IPS-18c (cell line): ENCODE data around the gene PRM3.
A peak's percentile ranks its signal among the peaks of the same experiment; 100 is the strongest.

Experiments used
- H3K4me3 ChIP-seq: 2 replicates; pipeline ENCODE4 v1.7.0; 2013; ENCODE audit warnings: low read depth, mild to moderate bottlenecking, low read length, moderate library complexity; ENCODE audit not compliant: insufficient read depth
- H3K9me3 ChIP-seq: one replicate; pipeline ENCODE4 v1.6.1; 2013; ENCODE audit warnings: mild to moderate bottlenecking, low read length, moderate library complexity; ENCODE audit not compliant: control insufficient read depth, insufficient read depth

The PRM3 gene, protein sequence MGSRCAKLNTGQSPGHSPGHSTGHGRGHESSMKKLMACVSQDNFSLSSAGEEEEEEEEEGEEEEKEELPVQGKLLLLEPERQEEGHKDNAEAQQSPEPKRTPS

DNA sequence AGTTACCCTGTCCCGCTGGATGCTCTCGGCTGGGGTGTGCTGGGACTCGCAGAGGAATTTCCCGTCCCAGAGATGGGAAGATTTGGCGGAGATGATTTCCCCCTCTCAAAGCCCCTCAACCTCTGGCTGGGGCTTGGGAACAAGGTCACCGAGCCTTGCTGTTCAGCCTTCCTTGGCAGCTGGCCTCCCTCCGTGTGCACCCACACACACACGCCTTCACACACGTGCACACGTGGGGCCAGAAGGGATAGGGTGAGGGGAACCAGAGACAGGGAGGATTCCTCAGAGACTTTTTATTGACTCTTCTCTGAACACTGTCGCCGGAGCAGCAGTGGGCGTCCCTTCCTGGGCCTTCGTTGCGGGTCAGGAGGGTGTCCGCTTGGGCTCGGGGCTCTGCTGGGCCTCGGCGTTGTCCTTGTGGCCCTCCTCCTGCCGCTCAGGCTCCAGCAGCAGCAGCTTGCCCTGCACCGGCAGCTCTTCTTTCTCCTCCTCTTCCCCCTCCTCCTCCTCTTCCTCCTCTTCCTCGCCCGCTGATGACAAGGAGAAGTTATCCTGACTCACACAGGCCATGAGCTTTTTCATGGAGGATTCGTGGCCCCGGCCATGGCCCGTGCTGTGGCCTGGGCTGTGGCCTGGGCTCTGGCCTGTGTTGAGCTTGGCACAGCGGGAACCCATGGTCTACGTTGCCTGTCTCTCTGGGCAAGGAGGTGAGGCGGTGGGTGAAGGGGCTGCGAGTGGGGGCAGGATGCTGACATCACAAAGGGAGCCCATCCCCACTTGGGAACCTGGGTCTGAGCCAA is at the start of gene PRM3:
TSS of gene PRM3 (minus strand) at position 709 of the 800 bp plus-strand sequence. CDS start at position 675, 34 bp downstream.
- H3K4me3 ChIP-seq, result no peak within 1 kb of the TSS
- peaks cover 2% of the 10 kb centered on the region for H3K9me3 ChIP-seq

DNA sequence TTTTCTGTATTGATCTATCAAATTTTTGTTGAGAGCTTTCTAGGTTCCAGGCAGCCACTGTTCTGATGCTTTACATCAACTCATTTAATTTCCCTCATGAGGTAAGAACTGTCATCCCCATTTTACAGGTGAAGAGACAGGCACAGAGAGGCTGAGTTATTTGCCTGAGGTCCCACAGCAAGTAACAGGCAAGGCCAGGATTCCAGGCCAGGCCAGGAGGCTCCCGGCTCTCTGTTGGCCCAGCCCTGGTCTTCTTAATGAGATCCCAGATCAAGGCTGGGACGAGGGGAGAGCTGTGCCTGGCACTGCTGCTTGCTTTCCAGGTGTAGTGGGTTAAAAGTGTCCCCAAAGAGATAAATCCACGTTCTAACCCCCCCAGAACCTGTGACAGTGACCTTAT is 49.4 kb upstream of the PRM3 start:
- H3K9me3 ChIP-seq, result no peaks in the 10 kb centered on the region

DNA sequence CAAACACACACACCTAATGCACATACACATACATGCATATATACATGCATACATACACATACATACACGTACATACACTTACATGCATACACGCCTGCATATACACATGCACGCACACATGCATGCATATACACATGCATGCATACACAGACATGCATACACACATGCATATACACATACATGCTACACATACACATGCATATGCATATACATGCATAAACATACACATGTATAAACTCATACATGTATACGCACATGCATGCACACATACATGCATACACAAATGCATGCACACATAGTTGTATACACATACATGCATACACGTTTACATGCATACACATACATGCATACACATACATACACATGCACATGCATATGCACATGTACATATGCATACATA is 48.2 kb upstream of the PRM3 start:
- Histone ChIP-seq H3K4me3 (no peak overlapping the region), H3K9me3 (no peaks in the 10 kb centered on the region)

More for the DNA sequence above, 49.4 kb upstream of the PRM3 start:
- no peak overlapping the region for H3K4me3 ChIP-seq

DNA sequence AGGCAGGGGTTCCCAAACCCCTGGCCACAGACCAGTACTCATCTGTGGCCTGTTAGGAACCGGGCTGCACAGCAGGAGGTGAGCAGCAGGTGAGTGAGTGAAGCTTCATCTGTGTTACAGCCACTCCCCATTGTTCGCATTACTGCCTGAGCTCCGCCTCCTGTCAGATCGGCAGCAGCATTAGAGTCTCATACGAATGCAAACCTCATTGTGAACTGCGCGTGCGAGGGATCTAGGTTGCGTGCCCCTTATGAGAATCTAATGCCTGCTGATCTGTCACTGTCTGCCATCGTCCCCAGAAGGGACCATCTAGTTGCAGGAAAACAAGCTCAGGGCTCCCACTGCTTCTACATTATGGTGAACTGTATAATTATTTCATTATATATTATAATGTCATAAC is 46.7 kb upstream of the PRM3 start:
- Histone ChIP-seq H3K4me3 (no peak overlapping the region), H3K9me3 (no peaks in the 10 kb centered on the region)

DNA sequence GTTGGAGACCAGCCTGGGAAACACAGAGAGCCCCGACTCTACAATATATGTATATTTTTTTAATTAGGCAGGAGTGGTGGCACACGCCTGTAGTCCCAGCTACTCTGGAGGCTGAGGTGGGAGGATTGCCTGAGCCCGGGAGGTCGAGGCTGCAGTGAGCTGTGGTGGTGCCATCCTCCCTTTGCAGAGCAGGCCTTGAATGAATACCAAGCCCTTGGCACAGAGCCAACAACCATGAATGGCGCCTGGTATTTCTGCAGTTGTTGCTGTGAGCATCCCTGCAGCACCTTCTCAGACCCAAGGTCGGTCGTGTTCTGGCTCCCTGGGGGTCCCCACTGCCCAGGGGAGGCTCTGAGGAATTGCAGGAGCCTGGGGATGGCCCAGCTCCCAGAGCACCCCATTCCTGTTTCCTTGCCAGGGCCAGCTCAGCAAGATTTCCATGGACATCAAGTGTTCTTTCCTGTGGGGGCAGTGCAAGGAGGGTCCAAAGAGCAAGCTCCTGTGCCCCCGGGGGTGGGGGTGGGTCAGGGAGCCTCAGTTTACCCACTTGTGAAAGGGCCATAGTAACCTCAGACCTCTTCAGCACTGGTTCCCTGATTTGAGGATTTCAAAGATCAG is 46.2 kb upstream of the PRM3 start:
- Histone ChIP-seq H3K4me3 (no peak overlapping the region), H3K9me3 (no peaks in the 10 kb centered on the region)

DNA sequence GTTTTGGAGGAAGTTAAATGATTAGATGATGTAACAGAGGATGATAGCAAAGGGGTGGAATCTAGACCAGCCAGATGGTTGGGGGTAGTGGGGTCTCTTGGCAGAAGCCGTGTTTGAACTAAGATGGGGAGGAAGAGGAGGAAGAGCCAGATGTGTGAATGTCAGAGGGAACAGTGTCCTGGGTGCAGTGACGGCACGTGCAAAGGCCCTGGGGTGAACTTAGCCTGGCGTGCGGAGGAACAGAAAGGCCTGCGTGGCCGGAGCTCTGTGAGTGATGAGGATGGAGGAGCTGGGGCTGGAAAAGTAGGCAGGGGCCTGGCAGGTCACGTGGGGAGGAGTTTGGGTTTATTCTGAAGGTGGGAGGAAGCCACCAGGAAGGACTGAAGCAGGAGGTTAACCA is 45.4 kb upstream of the PRM3 start:
- Histone ChIP-seq H3K4me3 (no peak overlapping the region), H3K9me3 (no peaks in the 10 kb centered on the region)

DNA sequence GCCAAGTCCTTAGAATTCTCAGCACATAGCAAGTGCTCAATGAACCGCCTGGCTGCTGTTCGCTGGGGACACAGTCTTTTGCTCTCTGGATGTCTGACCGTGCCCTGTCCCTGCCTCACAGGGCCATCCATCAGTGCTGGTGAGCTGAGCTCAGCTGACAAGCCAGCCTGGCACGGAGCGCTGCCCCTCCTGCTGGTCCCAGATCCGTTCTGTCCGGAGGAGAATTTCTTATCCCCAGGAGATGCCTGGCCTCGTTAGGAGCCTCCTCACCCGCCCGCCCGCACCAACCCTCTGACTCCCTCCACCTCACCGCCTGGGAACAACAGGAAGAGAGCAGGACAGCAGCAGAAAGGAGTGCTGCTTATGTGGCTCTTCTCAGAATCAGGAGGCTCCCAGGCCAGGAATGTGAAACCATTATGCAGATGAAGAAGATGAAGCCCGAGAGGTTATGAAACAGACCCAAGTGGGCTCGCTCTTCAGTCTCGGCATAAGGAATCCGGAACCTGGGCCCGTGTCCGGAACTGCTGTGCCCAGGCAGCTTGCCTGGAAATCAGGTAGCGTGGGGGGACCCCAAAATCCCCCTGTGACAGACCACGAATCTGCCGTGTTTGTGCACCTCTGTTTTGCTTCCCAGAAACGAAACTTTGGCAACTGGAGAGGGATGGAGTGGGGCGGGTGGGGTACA is 43.0 kb upstream of the PRM3 start:
- H3K9me3 ChIP-seq, result no peaks in the 10 kb centered on the region
- no peak overlapping the region for H3K4me3 ChIP-seq

DNA sequence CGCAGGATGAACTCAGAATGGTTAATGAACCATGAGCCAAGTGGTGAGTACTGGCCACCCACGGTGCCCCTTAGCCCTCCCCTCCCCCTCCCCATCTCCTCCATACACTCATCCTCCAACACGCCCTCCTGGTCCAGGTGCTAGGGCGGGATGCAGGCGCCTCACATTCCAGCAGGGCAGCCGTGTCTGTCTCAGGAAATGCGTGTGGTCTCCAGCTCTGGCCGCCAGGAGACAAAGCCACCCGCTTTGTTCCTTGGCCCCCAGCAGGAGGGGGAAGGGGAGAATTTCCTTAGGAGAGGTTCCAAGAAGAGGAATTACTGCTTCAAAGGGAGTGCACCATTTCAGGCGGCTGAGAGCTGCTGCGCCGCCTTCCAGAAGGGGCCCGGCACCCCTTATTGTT is 42.1 kb upstream of the PRM3 start:
- peak overlapping the region; percentile 22; the same call in 1 of the 2 replicates for H3K4me3 ChIP-seq
- no peaks in the 10 kb centered on the region for H3K9me3 ChIP-seq

DNA sequence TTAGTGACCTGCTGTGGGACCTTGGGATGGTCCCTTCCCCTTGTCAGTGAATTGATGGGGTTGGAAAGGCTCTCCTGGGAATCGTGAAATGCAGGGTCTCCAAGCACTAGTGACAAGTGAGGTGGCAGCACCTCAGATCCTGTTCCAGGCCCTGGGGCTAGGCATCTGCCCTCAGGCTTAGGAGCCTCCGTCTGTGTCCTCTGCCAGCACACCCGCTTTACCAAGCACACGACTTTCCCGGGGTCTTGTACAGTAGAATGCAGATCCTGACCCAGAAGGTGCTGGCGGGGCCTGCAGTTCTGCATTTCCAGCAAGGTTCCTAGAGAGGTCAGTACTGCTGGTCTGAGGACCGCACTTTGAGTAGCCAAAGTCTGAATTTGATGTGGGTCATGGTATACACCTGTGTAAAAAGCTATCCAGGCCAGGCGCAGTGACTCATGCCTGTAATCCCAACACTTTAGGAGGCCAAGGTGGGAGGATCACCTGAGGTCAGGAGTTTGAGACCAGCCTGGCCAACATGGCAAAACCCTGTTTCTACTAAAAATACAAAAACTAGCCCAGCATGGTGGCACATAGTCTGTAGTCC is 41.0 kb upstream of the PRM3 start:
- Histone ChIP-seq H3K9me3 (no peaks in the 10 kb centered on the region), H3K4me3 (peak overlapping the region; percentile 3; the same call in 1 of the 2 replicates)

DNA sequence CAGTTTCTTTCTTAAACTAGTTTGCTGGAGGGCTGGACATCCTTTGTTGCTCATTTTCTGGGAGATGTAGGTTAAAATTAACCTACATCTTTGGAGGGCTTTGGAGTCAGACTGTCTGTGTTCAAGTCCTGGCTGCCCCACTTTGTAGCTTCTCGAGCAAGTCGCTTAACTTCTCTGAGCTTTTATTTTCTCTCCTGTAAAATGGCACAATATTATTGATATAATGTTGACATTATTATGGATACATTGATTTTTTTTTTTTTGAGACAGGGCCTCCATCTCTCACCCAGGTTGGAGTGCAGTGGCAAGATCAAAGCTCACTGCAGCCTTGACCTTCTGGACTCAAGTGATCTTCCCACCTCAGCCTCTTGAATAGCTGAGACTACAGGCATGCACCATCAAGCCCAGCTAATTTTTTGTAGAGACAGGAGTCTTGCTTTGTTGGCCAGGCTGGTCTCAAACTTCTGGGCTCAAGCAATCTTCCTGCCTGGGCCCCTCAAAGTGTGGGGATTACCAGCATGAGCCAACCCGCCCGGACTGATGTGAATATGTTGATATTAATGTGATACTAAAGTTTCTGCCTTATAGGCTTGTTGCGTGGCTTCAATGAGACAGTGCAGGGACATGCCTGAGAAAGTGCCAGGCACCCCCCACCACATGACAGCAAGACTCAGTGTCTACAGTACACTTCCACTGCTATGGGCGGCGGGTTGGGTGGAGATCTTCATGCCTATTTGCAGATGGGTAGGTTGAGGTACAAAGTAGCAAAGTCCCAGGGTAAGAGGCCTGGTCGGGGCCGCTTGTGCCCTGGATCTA is 40.3 kb upstream of the PRM3 start:
- H3K4me3 ChIP-seq, result no peak overlapping the region; the same call in 1 of the 2 replicates

DNA sequence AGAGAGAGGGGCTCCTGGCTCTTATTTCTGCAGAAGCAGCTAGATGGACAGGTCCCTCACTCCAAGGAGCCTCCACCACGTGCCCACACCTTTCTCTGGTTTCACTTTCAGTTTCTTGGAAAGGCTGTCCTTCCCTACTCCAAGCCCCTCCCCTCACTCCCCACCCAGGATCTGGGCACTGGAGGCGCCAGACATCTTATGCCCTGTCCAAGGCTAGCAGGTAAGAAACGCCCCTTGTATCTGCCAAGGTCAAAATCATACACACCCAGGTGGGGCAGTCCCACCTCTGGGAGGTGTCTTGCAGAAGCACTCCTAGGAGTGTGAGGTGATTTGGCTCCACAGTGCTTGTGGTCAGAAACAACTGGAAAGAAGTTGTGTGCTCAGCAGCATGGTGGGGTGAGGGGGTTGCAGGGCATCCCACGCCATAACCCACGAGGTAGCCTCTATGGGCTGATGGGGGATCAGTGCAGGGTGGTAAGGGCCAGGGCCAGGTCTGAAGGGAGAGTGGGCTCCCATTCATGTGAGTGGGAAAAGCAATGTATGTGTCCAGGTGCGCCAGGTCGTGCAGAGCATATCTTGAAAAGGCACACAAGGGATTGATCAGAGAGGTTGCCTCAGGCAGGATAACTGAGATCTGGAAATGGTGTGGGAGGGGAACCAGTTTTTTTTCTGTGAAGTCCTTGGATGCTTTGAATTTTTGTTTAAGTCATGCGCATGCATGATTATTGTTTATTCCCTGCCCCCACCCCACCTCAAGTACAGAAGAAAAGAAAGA is 39.5 kb upstream of the PRM3 start:
- H3K9me3 ChIP-seq, result no peaks in the 10 kb centered on the region
- no peak overlapping the region; the same call in 1 of the 2 replicates for H3K4me3 ChIP-seq

More for the DNA sequence above, 40.3 kb upstream of the PRM3 start:
- no peaks in the 10 kb centered on the region for H3K9me3 ChIP-seq

DNA sequence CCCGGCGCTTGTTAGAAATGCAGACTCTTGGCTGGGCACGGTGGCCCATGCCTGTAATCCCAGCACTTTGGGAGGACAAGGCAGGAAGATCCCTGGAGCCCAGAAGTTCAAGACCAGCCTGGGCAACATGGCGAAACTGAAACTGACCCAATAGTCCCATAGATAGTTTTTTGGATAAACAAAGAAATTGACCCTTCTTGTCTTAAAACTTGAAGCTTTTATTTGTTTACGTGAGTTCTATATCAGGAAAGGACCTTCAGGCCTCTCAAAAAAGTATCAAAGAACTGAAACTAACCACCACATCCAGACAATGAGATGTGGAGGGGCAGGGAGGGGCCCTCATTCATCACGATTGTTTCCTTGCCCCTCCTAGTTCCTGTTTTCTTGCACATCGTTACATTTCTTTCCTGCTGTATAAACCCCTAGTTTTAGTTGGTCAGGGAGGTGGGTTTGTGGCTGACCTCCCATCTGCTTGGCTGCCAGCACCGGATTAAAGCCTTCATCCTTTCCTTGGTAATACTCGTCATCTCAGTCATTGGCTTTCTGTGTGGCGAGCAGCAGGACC is 37.6 kb upstream of the PRM3 start:
- H3K9me3 ChIP-seq, result no peaks in the 10 kb centered on the region
- no peak overlapping the region for H3K4me3 ChIP-seq

DNA sequence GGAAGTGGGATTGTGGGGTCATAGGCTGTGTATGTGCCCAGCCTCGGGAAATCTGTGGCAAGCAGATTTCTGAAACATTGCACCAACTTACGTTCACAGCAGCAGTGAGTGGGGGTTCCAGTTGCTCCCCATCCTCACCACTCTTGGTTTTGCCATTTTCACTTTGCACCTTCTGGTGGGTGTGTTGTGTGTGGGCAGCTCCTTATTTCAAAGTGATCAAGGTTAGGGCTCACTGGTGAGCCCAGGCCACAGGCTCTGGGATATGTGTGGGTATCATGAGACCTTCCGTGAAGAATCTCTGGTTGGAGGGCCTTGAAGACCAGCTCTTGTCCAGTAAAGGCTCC is 37.2 kb upstream of the PRM3 start:
- Histone ChIP-seq H3K9me3 (no peaks in the 10 kb centered on the region), H3K4me3 (no peak overlapping the region)

DNA sequence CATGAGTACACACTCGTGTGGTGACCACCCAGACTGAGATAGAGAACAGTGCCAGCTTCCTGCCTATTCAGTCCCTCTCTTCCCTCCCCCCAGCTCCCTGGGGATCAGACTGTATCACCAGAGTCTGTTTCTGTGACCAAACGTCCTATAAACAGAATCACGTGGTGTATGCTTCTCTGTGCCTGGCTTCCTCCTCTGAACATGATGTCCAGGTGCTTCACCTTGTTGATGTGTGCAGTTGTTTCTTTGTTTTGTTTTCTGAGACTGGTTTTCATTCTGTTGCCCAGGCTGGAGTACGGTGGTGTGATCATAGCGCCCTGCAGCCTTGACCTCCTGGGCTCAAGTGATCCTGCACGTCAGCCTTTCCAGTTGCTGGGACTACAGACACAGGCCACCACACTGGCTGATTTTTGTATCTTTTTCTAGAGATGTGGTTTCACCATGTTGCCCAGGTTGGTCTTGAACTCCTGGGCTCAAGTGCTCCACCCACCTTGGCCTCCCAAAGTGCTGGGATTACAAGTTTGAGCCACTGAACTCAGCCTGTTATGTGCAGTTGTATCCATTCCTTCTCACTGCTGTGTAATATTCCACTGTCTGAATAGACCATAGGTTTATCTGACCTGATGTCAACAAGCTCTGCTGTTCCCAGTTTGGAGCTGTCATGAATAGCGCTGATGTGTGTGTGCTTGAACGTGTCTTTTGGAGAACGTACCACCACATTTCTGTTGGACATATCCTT is 36.6 kb upstream of the PRM3 start:
- H3K4me3 ChIP-seq, result no peak overlapping the region

DNA sequence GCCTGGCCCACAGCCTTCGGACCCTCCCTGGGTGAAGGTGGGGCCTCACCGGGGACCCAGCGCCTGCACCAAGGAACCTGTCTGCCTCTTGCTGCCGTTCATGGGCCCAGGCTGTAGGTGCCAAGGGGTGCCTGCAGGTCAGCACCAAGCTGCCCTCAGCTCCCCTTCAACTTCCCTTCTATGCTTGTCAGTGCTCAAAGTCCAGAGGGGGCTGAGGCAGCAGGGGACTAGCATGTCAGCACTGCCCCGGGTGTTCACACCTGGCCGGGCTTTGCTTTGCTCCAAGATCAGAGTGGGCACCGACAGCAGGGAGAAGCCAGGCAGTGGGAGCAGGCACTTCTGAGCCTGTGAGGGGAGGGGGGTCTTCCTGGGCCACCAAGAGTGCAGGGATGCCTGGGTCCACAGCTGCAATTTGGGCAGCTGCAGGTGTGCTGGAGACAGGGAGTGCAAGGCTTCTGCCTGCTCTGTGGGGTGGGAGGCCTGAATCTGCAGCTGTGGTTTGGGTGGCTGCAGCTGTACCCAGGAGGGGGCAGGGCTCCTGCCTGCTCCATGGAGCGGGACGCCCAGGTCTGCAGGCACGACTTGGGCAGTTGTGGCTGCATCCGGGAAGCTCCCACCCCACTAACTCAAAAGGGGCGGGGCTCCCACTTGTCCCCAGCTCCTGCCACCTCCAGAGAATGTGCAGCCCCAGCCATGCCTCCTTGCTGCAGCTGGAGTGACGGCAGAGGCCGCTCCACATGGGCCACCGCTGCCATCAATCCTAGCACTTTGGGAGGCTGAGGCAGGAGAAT is 35.3 kb upstream of the PRM3 start:
- Histone ChIP-seq H3K9me3 (no peaks in the 10 kb centered on the region), H3K4me3 (no peak overlapping the region)

More for the DNA sequence above, 36.6 kb upstream of the PRM3 start:
- H3K9me3 ChIP-seq, result no peaks in the 10 kb centered on the region
